ENCODE measurements around the gene GAL3ST3. TPM values are rescaled to one million over a fixed set of nuclear protein-coding genes. Genes with fewer than 3 reads are reported as not detected.
A peak's percentile ranks its signal among the peaks of the same experiment; 100 is the strongest.

Gene GAL3ST3
- total RNA-seq, 1 donor from 2014 or later: 0.61 TPM

GRCh38 chr11:66052664-66052982 lies 3.7 kb upstream of the GAL3ST3 start:
- Histone ChIP-seq H4K20me1 (ENCODE audit: insufficient read depth, low read length) (peaks cover 37% of the 10 kb centered on the region), H3K27ac (ENCODE audit: low read depth, low read length) (peak overlapping the region; percentile 89), H3K9ac (ENCODE audit: low read length) (peak overlapping the region; percentile 99), H3K36me3 (ENCODE audit: insufficient read depth, low read length) (peaks cover 29% of the 10 kb centered on the region), H3K4me1 (ENCODE audit: insufficient read depth, low read length) (peaks cover 20% of the 10 kb centered on the region), H3K27me3 (ENCODE audit: insufficient read depth, low read length) (no peaks in the 10 kb centered on the region), H2AFZ (ENCODE audit: low read depth, low read length) (peak overlapping the region; percentile 95), H3K4me2 (ENCODE audit: low read length) (peak overlapping the region; percentile 94), H3K79me2 (ENCODE audit: insufficient read depth, low read length) (peaks cover 51% of the 10 kb centered on the region), H3K9me3 (ENCODE audit: insufficient read depth, low read depth, low read length) (no peaks in the 10 kb centered on the region), H3K4me3 (ENCODE audit: insufficient read depth, low read depth, low read length) (peak overlapping the region; percentile 96)
- peaks cover 2% of the 10 kb centered on the region for H3K27me3 Mint-ChIP-seq (ENCODE audit: low read depth, unreplicated experiment)
- FAIRE-seq (no peak), DNase-seq (ENCODE audit: low read depth) (no peak)
- TF ChIP-seq CTCF (IDR thresholded peaks at IDR 0.05; ENCODE audit: insufficient read depth, low read depth, low read length) (no peak), EZH2 (IDR thresholded peaks at IDR 0.05; ENCODE audit: insufficient read depth, low read length) (no peak)
- H3K4me1 Mint-ChIP-seq (ENCODE audit: low read depth, unreplicated experiment): peaks cover 20% of the 10 kb centered on the region
- peaks cover 14% of the 10 kb centered on the region for H3K36me3 Mint-ChIP-seq (ENCODE audit: low read depth, unreplicated experiment)
- H3K9me3 Mint-ChIP-seq (ENCODE audit: unreplicated experiment): no peaks in the 10 kb centered on the region
- H3K27ac Mint-ChIP-seq (ENCODE audit: unreplicated experiment): peak overlapping the region; percentile 94
- H3K4me3 Mint-ChIP-seq (ENCODE audit: unreplicated experiment): peak overlapping the region; percentile 98

DNA sequence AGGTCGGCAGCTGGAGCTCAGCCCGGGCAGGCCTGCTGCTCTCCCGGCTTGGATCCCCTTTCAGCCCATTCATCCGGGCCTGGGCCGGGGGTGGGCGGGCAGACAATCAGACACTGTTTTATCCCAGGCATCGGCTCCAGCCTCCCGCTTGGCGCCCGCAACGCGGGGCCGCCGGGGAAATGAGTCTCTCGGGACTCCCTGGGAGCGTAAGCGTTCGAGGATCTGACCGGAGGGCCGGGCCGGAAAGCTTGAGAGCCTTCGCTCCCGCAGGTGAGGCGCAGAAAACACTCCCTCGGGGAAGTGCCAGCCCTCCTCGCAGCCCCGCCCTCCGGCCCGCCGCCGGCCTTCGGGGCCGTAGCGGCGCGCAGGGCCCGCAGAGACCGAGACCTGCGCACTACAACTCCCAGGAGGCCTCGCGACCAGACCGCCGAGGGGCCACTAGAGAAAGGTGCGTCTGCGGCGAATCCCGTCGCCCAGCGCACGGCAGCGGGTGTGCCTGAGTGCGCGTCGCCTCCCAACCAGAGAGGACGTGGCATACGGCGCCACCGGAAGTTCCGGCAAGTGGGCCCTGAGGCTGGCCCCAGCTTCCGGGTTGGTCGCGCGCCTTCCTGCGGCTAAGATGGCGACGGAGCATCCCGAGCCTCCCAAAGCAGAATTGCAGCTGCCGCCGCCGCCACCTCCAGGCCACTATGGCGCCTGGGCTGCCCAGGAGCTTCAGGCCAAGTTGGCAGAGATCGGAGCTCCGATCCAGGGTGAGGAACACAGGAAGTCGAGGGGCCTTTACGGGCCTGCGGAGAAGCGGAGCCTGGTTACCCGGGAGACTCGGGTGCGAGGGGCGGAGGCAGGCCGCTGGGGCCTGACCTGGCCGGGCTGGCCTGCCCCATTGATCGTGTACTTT lies 3.1 kb upstream of the GAL3ST3 start, which contains the start of gene SF3B2:
TSS of gene SF3B2 (plus strand) at position 599 of the 898 bp plus-strand sequence. CDS start at position 620, 21 bp downstream.
- Histone ChIP-seq H3K27me3 (ENCODE audit: insufficient read depth, low read length) (no peaks in the 10 kb centered on the region), H3K4me2 (ENCODE audit: low read length) (peak within 1 kb of the TSS; percentile 94), H3K27ac (ENCODE audit: low read depth, low read length) (peak within 1 kb of the TSS; percentile 89), H2AFZ (ENCODE audit: low read depth, low read length) (peak within 1 kb of the TSS; percentile 95), H4K20me1 (ENCODE audit: insufficient read depth, low read length) (peaks cover 33% of the 10 kb centered on the region), H3K79me2 (ENCODE audit: insufficient read depth, low read length) (peaks cover 46% of the 10 kb centered on the region), H3K9me3 (ENCODE audit: insufficient read depth, low read depth, low read length) (no peaks in the 10 kb centered on the region), H3K4me1 (ENCODE audit: insufficient read depth, low read length) (peaks cover 24% of the 10 kb centered on the region), H3K4me3 (ENCODE audit: insufficient read depth, low read depth, low read length) (peak within 1 kb of the TSS; percentile 96), H3K36me3 (ENCODE audit: insufficient read depth, low read length) (peaks cover 24% of the 10 kb centered on the region), H3K9ac (ENCODE audit: low read length) (peak within 1 kb of the TSS; percentile 99)
- peaks cover 20% of the 10 kb centered on the region for H3K4me1 Mint-ChIP-seq (ENCODE audit: low read depth, unreplicated experiment)
- no peaks in the 10 kb centered on the region for H3K9me3 Mint-ChIP-seq (ENCODE audit: unreplicated experiment)
- peaks cover 12% of the 10 kb centered on the region for H3K36me3 Mint-ChIP-seq (ENCODE audit: low read depth, unreplicated experiment)
- peak within 1 kb of the TSS; percentile 98 for H3K4me3 Mint-ChIP-seq (ENCODE audit: unreplicated experiment)
- FAIRE-seq: no peak
- TF ChIP-seq EZH2 (IDR thresholded peaks at IDR 0.05; ENCODE audit: insufficient read depth, low read length): no peak
- peaks cover 5% of the 10 kb centered on the region for H3K27me3 Mint-ChIP-seq (ENCODE audit: low read depth, unreplicated experiment)
- DNase-seq (ENCODE audit: low read depth): peak; percentile 97
- H3K27ac Mint-ChIP-seq (ENCODE audit: unreplicated experiment): peak within 1 kb of the TSS; percentile 99

- H3K4me2 ChIP-seq (ENCODE audit: low read length): peak overlapping the region; percentile 94
- H3K27ac ChIP-seq (ENCODE audit: low read depth, low read length): peak overlapping the region; percentile 89
- Mint-ChIP-seq H3K9me3 (ENCODE audit: unreplicated experiment) (no peaks in the 10 kb centered on the region), H3K4me3 (ENCODE audit: unreplicated experiment) (peak overlapping the region; percentile 87), H3K36me3 (ENCODE audit: low read depth, unreplicated experiment) (peaks cover 12% of the 10 kb centered on the region), H3K4me1 (ENCODE audit: low read depth, unreplicated experiment) (peaks cover 20% of the 10 kb centered on the region), H3K27ac (ENCODE audit: unreplicated experiment) (peak overlapping the region; percentile 99), H3K27me3 (ENCODE audit: low read depth, unreplicated experiment) (peaks cover 9% of the 10 kb centered on the region)
- peaks cover 30% of the 10 kb centered on the region for H4K20me1 ChIP-seq (ENCODE audit: insufficient read depth, low read length)
- FAIRE-seq: no peak
- H3K27me3 ChIP-seq (ENCODE audit: insufficient read depth, low read length): no peaks in the 10 kb centered on the region
- no peak for TF ChIP-seq EZH2 (IDR thresholded peaks at IDR 0.05; ENCODE audit: insufficient read depth, low read length)
- TF ChIP-seq CTCF (IDR thresholded peaks at IDR 0.05; ENCODE audit: insufficient read depth, low read depth, low read length): no peak
- peaks cover 40% of the 10 kb centered on the region for H3K79me2 ChIP-seq (ENCODE audit: insufficient read depth, low read length)
- peak overlapping the region; percentile 96 for H3K4me3 ChIP-seq (ENCODE audit: insufficient read depth, low read depth, low read length)
- peak overlapping the region; percentile 99 for H3K9ac ChIP-seq (ENCODE audit: low read length)
- no peaks in the 10 kb centered on the region for H3K9me3 ChIP-seq (ENCODE audit: insufficient read depth, low read depth, low read length)
- DNase-seq (ENCODE audit: low read depth): no peak
- peaks cover 17% of the 10 kb centered on the region for H3K36me3 ChIP-seq (ENCODE audit: insufficient read depth, low read length)
- H2AFZ ChIP-seq (ENCODE audit: low read depth, low read length): peak overlapping the region; percentile 80
- H3K4me1 ChIP-seq (ENCODE audit: insufficient read depth, low read length): peaks cover 24% of the 10 kb centered on the region
These were observed 2.4 kb upstream of the GAL3ST3 start for GRCh38 chr11:66051371-66051765.
